ENCODE results near the gene CRYBG1.

DNA sequence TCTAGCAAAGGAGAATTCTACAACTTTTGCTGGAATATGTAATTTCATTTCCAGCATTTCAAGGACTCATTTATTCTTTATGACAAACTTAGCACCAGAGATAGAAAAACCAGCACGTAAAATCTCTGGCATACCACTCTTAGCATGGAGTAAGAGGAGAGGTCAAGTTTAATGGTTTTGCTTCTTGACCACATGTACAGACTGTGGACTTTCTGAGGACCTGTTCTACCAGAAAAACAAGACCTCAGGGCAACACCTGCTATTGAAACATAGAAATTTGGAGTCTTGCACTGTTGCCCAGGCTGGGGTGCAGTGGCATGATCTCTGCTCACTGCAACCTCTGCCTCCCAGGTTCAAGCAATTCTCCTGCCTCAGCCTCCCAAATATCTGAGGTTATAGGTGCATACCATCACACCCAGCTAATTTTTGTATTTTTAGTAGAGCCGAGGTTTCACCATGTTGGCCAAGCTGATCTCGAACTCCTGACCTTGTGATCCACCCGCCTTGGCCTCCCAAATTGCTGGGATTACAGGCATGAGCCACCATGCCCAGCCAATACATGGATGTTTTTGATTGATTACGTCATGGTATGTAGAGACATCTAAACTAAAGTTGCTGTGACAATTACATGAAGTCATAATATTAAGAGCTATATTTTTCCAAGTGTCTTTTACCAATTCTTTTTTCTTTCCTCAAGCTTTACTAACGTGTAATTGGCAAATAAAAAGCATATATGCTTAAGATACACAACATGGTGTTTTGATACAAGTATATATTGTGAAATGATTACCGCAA is 36.1 kb downstream of the CRYBG1 start:
- no peak for TF ChIP-seq TAF1 (IDR thresholded peaks at IDR 0.05; ENCODE audit: low read depth, low read length)
- no peak for TF ChIP-seq POLR2A (IDR thresholded peaks at IDR 0.05; ENCODE audit: low read depth, low read length)
- TF ChIP-seq POLR2AphosphoS5 (IDR thresholded peaks at IDR 0.05; ENCODE audit: low read depth, low read length), result no peak
- TF ChIP-seq POU2F2 (IDR thresholded peaks at IDR 0.05; ENCODE audit: low read depth, low read length), result no peak
